Skin epidermis (tissue), 12 donors: Measurements from ENCODE around the gene FAM217B.
"Not testable (repeated sequence)": the region's sequence is repeated elsewhere in the genome, so short reads cannot be mapped to it uniquely, and the experiment has no call there.

Experiments
- H3K27ac ChIP-seq, 21 experiments: fragments of 200-600 bp; sonication (generic) in 11 of 21; one replicate each; pipeline ENCODE4 v1.5.0; 2020; ENCODE audit warnings: mild to moderate bottlenecking in 3 of 21, inconsistent platforms in 2 of 21, moderate library complexity in 2 of 21
- H3K4me3 ChIP-seq, 7 experiments: fragments of 200-600 bp; sonication (generic) in 2 of 7; one replicate each; pipeline ENCODE4 v1.5.0; 2020; ENCODE audit warnings: inconsistent platforms in 2 of 7, mild to moderate bottlenecking in 2 of 7, moderate library complexity in 1 of 7

The FAM217B gene

GRCh38 chr20:59937150-59937549, 3.0 kb upstream of the FAM217B start:
- H3K27ac ChIP-seq: no peak overlapping the region
- no peak overlapping the region for H3K4me3 ChIP-seq

- H3K4me3 ChIP-seq: no peak overlapping the region
- peak overlapping the region in 1 of 21 experiments; percentile 19 for H3K27ac ChIP-seq
Observed at GRCh38 chr20:59938221-59938620, 2.0 kb upstream of the FAM217B start.

- peak overlapping the region in 2 of 7 experiments; percentile 73 to 78 for H3K4me3 ChIP-seq
- peak overlapping the region in 2 of 21 experiments; percentile 31 to 89 for H3K27ac ChIP-seq
Observed at GRCh38 chr20:59938696-59939051, 1.5 kb upstream of the FAM217B start.

GRCh38 chr20:59939052-59939878, 924 bp upstream of the FAM217B start:
- peak overlapping the region; percentile 55 to 99 (median 91) for H3K27ac ChIP-seq
- peak overlapping the region; percentile 62 to 78 (median 74) for H3K4me3 ChIP-seq

GRCh38 chr20:59939879-59940128, 385 bp upstream of the FAM217B start:
- Histone ChIP-seq H3K27ac (peak overlapping the region; percentile 55 to 99 (median 91)), H3K4me3 (peak overlapping the region; percentile 62 to 78 (median 74))

- H3K4me3 ChIP-seq: peak overlapping the region; percentile 62 to 78 (median 74)
Observed at GRCh38 chr20:59940956-59941294, 736 bp downstream of the FAM217B start.

GRCh38 chr20:59942245-59942644, 2.1 kb downstream of the FAM217B start:
- H3K4me3 ChIP-seq: no peak overlapping the region
- peak overlapping the region in 1 of 21 experiments; percentile 90 for H3K27ac ChIP-seq

More at GRCh38 chr20:59940956-59941294, 736 bp downstream of the FAM217B start:
- peak overlapping the region in 20 of 21 experiments; percentile 76 to 99 (median 92) for H3K27ac ChIP-seq

GRCh38 chr20:59944726-59945125, 4.5 kb downstream of the FAM217B start:
- H3K27ac ChIP-seq: no peak overlapping the region

GRCh38 chr20:59945175-59945574, 5.0 kb downstream of the FAM217B start:
- no peak overlapping the region for H3K27ac ChIP-seq
- no peak overlapping the region for H3K4me3 ChIP-seq

More at GRCh38 chr20:59944726-59945125, 4.5 kb downstream of the FAM217B start:
- H3K4me3 ChIP-seq: no peak overlapping the region

- no peak overlapping the region for H3K27ac ChIP-seq
- H3K4me3 ChIP-seq: no peak overlapping the region
Observed at GRCh38 chr20:59945731-59946130, 5.5 kb downstream of the FAM217B start.

GRCh38 chr20:59947376-59947775, 7.2 kb downstream of the FAM217B start:
- no peak overlapping the region for H3K27ac ChIP-seq
- no peak overlapping the region for H3K4me3 ChIP-seq

- Histone ChIP-seq H3K27ac (peak overlapping the region in 1 of 21 experiments; percentile 47), H3K4me3 (no peak overlapping the region)
Observed at GRCh38 chr20:59948212-59948611, 8.0 kb downstream of the FAM217B start.

GRCh38 chr20:59948828-59949720, 8.9 kb downstream of the FAM217B start:
- Histone ChIP-seq H3K4me3 (no peak overlapping the region), H3K27ac (peak overlapping the region in 2 of 21 experiments; percentile 47 to 52)

GRCh38 chr20:59949911-59950310, 9.7 kb downstream of the FAM217B start:
- H3K4me3 ChIP-seq: no peak overlapping the region
- no peak overlapping the region for H3K27ac ChIP-seq

- H3K4me3 ChIP-seq: no peak overlapping the region
- no peak overlapping the region for H3K27ac ChIP-seq
Observed at GRCh38 chr20:59954718-59955117, 14.5 kb downstream of the FAM217B start.

- Histone ChIP-seq H3K4me3 (no peak overlapping the region), H3K27ac (no peak overlapping the region)
Observed at GRCh38 chr20:59955131-59955796, 15.1 kb downstream of the FAM217B start.

- H3K27ac ChIP-seq, H3K4me3 ChIP-seq: not testable (repeated sequence)
Observed at GRCh38 chr20:59957568-59957967, 17.4 kb downstream of the FAM217B start.

GRCh38 chr20:59958123-59958522, 17.9 kb downstream of the FAM217B start, which contains the start of gene CDH26:
Gene CDH26, plus strand, starts transcription at chr20:59958423. Its CDS starts 304 bp downstream, at chr20:59958727.
- H3K4me3 ChIP-seq: no peak within 1 kb of the TSS
- H3K27ac ChIP-seq: no peak within 1 kb of the TSS

GRCh38 chr20:59958626-59959025, 18.4 kb downstream of the FAM217B start:
- Histone ChIP-seq H3K27ac (no peak overlapping the region), H3K4me3 (no peak overlapping the region)

GRCh38 chr20:59961423-59961822, 21.2 kb downstream of the FAM217B start:
- peak overlapping the region in 7 of 21 experiments; percentile 7 to 60 (median 33) for H3K27ac ChIP-seq
- H3K4me3 ChIP-seq: no peak overlapping the region
